Neural crest cell (in vitro differentiated cells): ENCODE measurements around the gene CNIH1. TPM values are rescaled to one million over a fixed set of nuclear protein-coding genes. Genes with fewer than 3 reads are reported as not detected.
"Not testable (repeated sequence)": the region's sequence is repeated elsewhere in the genome, so short reads cannot be mapped to it uniquely, and the experiment has no call there.

Source experiments
- DNase-seq: peaks from one replicate; pipeline ENCODE4 v3.0.0; 2021; ENCODE audit warnings: low read depth, mixed read lengths, low spot score
- H3K27ac Mint-ChIP-seq: one replicate; pipeline ENCODE4 v1.8.0; 2021; ENCODE audit warnings: mild to moderate bottlenecking, mixed read lengths; ENCODE audit not compliant: unreplicated experiment
- H3K27me3 Mint-ChIP-seq: 2 replicates; pipeline ENCODE4 v1.8.0; 2021; ENCODE audit warnings: low read depth, mild to moderate bottlenecking, mixed read lengths
- H3K36me3 Mint-ChIP-seq: 2 replicates; pipeline ENCODE4 v1.8.0; 2021; ENCODE audit warnings: low read depth, mild to moderate bottlenecking, mixed read lengths
- H3K4me1 Mint-ChIP-seq: 2 replicates; pipeline ENCODE4 v1.8.0; 2021; ENCODE audit warnings: mixed read lengths
- H3K4me3 Mint-ChIP-seq: one replicate; pipeline ENCODE4 v1.8.0; 2021; ENCODE audit warnings: mild to moderate bottlenecking, mixed read lengths
- H3K9me3 Mint-ChIP-seq: 2 replicates; pipeline ENCODE4 v1.8.0; 2021; ENCODE audit warnings: mixed read lengths
- CTCF ChIP-seq: fragments of 200-600 bp; sonication (generic); conservative IDR thresholded peaks from 2 replicates; pipeline ENCODE4 v1.5.0; 2021; ENCODE audit warnings: antibody characterized with exemption, mild to moderate bottlenecking
- total RNA-seq: library from RNA; stranded (reverse); gene quantifications from 2 replicates; pipeline ENCODE4 v1.2.1, GENCODE V29; 2021

The CNIH1 gene
- total RNA-seq, 1 donor from 2014 or later, result 120 TPM

GRCh38 chr14:54467280-54467679, 26.1 kb upstream of the CNIH1 start:
- Mint-ChIP-seq H3K27ac (no peak overlapping the region), H3K27me3 (no peaks in the 10 kb centered on the region)
- no peak for TF ChIP-seq CTCF

GRCh38 chr14:54465654-54466053, 24.5 kb upstream of the CNIH1 start:
- H3K4me1 Mint-ChIP-seq, result no peaks in the 10 kb centered on the region
- H3K4me3 Mint-ChIP-seq, result no peak overlapping the region
- peaks cover 14% of the 10 kb centered on the region for H3K36me3 Mint-ChIP-seq
- DNase-seq, result no peak
- no peak overlapping the region for H3K27ac Mint-ChIP-seq
- no peaks in the 10 kb centered on the region for H3K27me3 Mint-ChIP-seq
- TF ChIP-seq CTCF, result no peak
- peaks cover 9% of the 10 kb centered on the region for H3K9me3 Mint-ChIP-seq

More at GRCh38 chr14:54467280-54467679, 26.1 kb upstream of the CNIH1 start:
- DNase-seq, result no peak
- H3K4me3 Mint-ChIP-seq, result no peak overlapping the region
- no peaks in the 10 kb centered on the region for H3K4me1 Mint-ChIP-seq
- H3K9me3 Mint-ChIP-seq, result peaks cover 9% of the 10 kb centered on the region
- H3K36me3 Mint-ChIP-seq, result peaks cover 14% of the 10 kb centered on the region

- no peak for TF ChIP-seq CTCF
- peaks cover 9% of the 10 kb centered on the region for H3K36me3 Mint-ChIP-seq
- H3K9me3 Mint-ChIP-seq, result peaks cover 6% of the 10 kb centered on the region
- H3K27me3 Mint-ChIP-seq, result no peaks in the 10 kb centered on the region
- H3K27ac Mint-ChIP-seq, result no peak overlapping the region
- no peak for DNase-seq
- no peak overlapping the region for H3K4me3 Mint-ChIP-seq
- H3K4me1 Mint-ChIP-seq, result no peaks in the 10 kb centered on the region
Measured at GRCh38 chr14:54462048-54462447, 20.9 kb upstream of the CNIH1 start.

GRCh38 chr14:54459106-54459505, 17.9 kb upstream of the CNIH1 start:
- H3K4me1 Mint-ChIP-seq, result no peaks in the 10 kb centered on the region
- no peak overlapping the region for H3K27ac Mint-ChIP-seq
- no peak overlapping the region for H3K4me3 Mint-ChIP-seq
- no peak for DNase-seq
- no peak for TF ChIP-seq CTCF
- peaks cover 9% of the 10 kb centered on the region for H3K36me3 Mint-ChIP-seq
- no peaks in the 10 kb centered on the region for H3K27me3 Mint-ChIP-seq
- peaks cover 6% of the 10 kb centered on the region for H3K9me3 Mint-ChIP-seq

- not testable (repeated sequence) for H3K9me3 Mint-ChIP-seq, H3K4me3 Mint-ChIP-seq, H3K4me1 Mint-ChIP-seq, DNase-seq, H3K27ac Mint-ChIP-seq, H3K27me3 Mint-ChIP-seq, H3K36me3 Mint-ChIP-seq
Measured at GRCh38 chr14:54458536-54458935, 17.4 kb upstream of the CNIH1 start.

GRCh38 chr14:54457609-54457996, 16.4 kb upstream of the CNIH1 start:
- DNase-seq, result no peak
- TF ChIP-seq CTCF, result no peak
- no peak overlapping the region for H3K27ac Mint-ChIP-seq
- peaks cover 9% of the 10 kb centered on the region for H3K36me3 Mint-ChIP-seq
- H3K9me3 Mint-ChIP-seq, result peaks cover 6% of the 10 kb centered on the region
- H3K4me1 Mint-ChIP-seq, result no peaks in the 10 kb centered on the region
- no peaks in the 10 kb centered on the region for H3K27me3 Mint-ChIP-seq
- H3K4me3 Mint-ChIP-seq, result no peak overlapping the region

- H3K4me3 Mint-ChIP-seq, H3K27ac Mint-ChIP-seq, H3K4me1 Mint-ChIP-seq, H3K27me3 Mint-ChIP-seq, H3K9me3 Mint-ChIP-seq, DNase-seq, H3K36me3 Mint-ChIP-seq: not testable (repeated sequence)
Measured at GRCh38 chr14:54456820-54457608, 15.8 kb upstream of the CNIH1 start.
